HK-2 (cell line): ENCODE results near the gene SLC37A4.
"Not testable (repeated sequence)": the region's sequence is repeated elsewhere in the genome, so short reads cannot be mapped to it uniquely, and the experiment has no call there.

Experiments used
- DNase-seq: peaks from one replicate; pipeline ENCODE4 v3.0.0-alpha.2; 2018; ENCODE audit not compliant: unreplicated experiment

SLC37A4 gene

DNA sequence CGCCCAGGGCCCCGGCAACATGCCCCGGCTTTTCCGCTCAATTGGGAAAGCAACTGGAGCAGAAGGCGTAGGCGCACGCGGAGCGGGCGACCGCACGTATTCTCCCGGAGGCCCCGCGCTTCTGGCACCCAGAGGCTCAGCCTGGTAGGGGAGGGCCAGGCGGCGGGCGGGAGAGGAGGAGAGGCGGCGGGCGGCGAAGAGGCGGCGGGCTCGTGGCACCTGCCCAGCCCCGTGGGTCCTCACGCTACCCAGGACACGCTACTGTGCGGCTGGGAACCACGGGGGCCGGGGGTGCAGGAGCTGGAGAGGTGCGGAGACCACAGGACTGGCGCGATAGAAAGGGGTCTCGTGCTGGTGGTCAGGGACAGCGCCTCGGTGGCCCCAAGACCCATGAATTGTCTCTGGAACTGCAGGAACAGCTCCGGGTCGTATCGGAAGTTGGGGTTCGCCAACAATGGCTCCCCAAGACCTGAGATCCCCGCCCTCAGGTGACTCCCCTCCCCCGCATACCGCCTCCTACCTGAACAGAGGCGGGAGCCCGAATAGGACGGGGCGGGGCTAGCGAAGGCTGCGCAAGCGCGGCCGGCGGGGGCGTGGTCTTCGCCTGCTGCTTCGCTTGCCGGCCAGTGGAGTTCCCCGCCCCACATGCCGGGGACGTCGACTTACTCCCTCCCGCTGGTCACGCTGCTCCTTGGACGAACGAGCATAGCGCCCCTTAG is at the start of gene SLC37A4:
Gene SLC37A4, minus strand, starts transcription at position 549 of the 719 bp plus-strand sequence.
- peak; percentile 94 for DNase-seq

DNA sequence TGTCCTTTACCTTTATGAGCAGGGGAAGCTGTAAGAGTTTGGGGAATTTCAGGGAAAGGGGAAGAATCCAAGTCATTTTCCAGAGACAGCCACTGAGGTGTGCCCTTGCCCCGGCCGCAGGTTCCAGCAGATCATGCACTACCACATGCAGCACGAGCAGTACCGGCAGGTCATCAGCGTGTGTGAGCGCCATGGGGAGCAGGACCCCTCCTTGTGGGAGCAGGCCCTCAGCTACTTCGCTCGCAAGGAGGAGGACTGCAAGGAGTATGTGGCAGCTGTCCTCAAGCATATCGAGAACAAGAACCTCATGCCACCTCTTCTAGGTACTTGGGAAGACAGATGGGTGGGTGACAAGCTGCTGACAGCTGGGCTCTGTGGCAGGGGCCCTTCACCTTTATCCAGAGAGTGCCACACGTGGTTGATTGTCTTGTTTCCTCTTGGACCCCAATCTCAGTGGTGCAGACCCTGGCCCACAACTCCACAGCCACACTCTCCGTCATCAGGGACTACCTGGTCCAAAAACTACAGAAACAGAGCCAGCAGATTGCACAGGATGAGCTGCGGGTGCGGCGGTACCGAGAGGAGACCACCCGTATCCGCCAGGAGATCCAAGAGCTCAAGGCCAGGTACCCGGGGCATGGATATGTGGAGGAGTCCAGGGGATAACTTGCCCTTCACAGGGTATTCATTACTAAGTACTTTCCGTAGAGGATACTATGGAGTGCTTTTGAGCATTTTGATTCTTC is 48.2 kb upstream of the SLC37A4 start:
- no peak for DNase-seq

DNA sequence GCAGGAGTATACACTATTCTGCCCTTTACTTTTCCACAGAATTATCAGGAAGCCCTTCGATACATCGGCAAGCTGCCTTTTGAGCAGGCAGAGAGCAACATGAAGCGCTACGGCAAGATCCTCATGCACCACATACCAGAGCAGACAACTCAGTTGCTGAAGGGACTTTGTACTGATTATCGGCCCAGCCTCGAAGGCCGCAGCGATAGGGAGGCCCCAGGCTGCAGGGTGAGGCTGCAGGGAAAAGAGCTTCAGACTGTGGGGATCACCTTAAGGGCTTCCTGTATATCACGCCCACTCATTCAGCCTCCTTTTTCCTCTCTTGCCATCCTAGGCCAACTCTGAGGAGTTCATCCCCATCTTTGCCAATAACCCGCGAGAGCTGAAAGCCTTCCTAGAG is 47.2 kb upstream of the SLC37A4 start:
- DNase-seq, result no peak

DNA sequence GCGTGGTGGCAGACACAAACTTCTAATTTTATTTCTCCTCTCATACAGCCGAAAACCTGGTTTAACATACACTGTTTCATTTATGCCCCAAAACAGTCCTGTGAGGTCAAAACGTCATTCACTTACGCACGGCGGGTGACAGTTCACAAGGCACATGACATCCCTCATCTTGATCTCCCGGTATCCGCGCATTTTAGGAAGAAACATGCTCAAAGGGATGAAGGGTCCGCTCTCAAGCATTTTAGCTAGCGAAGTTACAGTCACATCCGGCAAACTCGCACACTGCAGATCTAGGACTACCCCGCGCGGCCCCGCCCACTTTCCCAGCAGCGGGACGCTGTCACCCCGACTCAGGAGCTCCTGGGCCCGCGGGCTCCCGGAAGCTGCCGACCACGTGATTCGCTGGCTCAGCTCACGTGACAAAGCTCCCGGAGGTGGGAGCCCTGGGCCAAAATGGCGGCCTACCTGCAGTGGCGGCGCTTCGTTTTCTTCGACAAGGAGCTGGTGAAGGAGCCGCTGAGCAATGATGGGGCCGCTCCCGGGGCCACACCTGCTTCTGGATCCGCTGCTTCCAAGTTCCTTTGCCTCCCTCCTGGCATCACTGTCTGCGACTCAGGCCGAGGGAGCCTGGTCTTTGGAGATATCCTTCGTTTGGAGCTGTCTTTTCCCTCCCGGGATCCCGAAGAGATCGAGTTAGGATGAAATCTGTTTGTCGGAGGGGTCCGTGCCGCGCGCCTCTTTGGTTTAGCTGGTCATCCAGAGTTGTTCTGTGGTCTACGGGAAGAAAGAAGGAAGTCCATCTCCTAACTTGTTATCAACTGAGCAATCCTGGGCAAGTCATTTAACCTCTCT is 36.9 kb upstream of the SLC37A4 start, which contains the start of gene VPS11:
Gene VPS11, plus strand, starts transcription at position 448 of the 852 bp plus-strand sequence. Its CDS starts 6 bp downstream, at position 454.
- DNase-seq, result peak; percentile 92

DNA sequence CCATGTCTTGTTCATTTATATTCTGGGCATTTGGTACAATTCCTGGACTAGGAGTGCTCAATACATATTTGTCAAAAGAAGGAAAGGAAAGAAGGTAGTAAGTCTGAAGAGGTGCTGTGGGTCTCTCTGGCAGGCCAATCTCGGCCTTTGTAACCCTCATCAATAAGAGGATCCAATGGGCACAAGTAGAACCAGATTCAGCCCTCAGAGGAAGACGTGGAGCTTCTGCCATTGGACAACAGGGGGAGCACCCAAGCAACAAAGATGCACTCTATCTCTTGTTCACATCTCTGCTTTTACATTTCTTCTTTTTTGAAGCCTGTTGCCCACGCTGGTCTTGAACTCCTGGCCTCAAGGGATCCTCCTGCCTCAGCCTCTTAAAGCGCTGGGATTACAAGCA is 34.7 kb upstream of the SLC37A4 start:
- no peak for DNase-seq

DNA sequence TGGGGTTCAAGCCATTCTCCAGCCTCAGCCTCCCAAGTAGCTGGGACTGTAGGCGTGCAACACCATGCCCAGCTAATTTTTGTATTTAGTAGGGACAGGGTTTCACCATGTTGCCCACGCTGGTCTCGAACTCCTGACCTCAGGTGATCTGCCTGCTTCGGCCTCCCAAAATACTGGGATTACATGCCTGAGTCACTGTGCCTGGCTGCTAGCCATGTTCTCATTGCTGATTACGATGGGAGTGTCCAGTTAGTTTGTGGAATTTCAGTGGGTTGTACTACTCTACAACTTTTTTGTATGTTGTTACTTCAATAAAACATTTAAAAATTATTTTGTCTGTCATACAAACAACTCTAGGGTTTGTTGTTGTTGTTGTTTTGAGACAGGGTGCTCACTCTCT is 32.1 kb upstream of the SLC37A4 start:
- DNase-seq, result no peak

DNA sequence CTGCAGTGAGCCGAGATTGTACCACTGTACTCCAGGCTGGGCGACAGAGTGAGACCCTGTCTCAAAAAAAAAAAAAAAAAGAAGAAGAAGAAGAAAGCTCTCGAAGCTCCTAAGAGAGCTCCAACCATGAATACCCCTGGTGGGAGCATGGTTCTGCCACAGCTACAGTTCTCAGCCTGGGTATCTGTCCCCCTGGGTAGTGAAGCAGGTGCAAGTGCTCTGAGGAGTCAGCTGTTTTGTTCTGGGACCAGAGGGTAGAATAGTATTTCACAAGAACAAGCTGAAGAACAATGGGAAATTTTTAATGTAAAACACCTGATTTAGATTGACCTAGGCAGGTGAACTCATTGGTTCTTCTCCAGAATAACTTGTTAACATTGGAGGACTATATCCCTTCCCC is 30.6 kb upstream of the SLC37A4 start:
- no peak for DNase-seq

DNA sequence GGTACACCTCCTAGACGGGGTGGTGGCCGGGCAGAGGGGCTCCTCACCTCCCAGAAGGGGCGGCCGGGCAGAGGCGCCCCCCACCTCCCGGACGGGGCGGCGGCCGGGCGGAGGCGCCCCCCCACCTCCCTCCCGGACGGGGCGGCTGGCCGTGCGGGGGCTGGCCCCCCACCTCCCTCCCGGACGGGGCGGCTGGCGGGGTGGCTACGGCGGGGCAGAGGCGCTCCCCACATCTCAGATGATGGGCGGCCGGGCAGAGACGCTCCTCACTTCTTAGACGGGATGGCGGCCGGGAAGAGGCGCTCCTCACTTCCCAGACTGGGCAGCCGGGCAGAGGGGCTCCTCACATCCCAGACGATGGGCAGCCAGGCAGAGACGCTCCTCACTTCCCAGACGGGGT is 28.5 kb upstream of the SLC37A4 start:
- DNase-seq, result not testable (repeated sequence)

DNA sequence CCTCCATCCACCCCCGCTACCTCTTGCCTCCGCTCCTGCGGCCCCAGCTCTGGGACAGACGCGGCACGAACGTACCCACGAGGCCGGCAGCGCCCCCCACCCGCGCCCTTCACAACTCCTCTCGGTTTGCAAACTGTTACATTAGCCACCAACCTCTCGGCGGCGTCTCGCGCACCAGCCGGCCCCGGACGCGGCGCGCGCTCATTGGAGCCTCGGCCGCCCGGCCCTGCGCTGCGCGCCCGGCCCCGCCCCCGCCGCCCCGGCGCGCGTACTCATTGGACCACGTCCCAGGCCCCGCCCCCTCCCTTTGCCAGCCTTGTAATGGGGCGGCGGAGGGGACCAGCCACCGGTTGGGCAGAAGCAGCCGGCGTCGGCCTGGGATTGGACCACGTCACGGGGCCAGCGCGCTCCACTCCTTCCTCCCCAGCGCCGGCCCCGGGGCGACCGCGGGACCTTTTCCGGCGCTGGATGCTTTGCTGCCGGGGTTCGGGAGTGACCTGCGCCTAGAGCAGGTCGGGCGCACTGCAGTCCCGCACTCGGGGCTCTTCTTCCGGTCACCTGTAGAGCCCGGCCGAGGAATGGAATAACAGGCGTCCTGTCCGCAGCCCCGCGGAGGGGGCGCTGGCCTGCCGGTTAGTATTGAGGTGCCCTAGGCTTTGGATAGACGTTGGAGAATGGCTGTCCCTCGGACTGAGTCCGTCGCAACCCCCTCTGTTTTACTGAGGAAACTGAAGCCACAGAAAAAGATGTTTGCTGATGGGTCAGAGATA is 26.5 kb upstream of the SLC37A4 start, which contains the start of gene HYOU1:
Gene HYOU1, minus strand, starts transcription at position 206 of the 770 bp plus-strand sequence. CDS start 1,045 bp downstream, outside the sequence.
- peak; percentile 94 for DNase-seq

DNA sequence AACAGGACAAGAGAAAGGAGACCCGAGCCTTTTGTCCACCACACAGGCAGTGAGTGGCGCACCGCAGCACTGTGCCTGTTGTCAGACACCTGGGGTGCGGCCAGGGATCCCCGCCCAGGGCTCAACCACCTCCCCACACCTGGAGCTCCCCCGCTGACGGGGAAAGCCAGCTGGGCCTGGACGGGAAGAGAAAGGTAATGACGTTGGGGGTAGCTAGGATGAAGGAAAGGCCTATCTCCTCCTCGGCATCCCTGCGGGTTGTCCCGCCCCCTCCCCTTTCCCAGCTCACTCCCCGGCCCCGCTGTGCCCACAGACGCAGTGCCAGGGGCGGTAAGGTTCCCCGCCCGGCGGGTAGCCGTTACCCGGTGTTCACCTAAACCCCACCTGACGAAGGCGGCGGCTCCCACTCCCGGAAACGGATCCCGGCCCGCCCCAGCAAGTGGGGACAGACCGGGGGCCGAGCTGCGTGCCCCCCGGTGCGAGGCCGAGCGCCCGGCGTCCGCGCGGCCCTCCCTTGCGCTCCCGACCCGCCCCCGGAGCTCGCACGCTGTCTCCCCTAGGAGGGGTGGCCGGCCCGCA is 25.8 kb upstream of the SLC37A4 start:
- no peak for DNase-seq

DNA sequence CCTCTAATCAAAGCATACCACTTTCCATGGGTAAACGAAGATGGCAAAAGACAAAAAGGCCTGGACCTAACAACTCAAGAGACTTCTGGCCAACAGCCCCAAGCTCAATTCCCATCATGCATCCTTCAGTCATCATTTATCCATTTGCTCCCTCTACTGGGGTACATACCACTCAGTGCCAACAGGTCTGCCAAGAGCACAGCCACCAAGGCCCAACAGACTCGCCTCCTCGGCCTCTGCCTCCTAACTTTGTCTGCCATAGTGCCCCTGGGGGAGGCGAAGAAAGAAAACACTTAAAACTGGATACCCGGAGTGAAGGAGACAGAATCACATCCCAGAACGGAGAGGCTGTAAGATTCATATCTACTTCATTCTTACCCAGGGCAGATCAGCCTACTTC is 25.2 kb upstream of the SLC37A4 start:
- peak; percentile 13 for DNase-seq

DNA sequence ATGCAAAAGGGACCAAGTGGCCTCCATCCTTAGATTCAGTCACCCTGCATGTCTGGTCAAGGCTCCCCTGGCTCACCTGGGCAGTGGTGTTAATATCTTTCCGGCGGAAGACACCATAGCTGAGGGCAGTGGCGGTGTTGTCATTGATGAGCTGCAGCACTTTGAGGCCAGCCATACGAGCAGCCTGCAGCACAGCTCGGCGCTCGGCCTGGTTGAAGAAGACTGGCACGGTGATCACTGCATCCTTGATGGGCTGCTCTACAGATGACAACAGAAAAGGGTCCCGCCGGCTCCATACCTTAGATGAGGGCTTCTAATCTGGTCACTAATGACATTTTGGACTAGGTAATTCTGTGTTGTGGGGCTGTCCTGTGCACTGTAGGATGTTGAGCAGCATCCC is 23.7 kb upstream of the SLC37A4 start:
- DNase-seq, result no peak

DNA sequence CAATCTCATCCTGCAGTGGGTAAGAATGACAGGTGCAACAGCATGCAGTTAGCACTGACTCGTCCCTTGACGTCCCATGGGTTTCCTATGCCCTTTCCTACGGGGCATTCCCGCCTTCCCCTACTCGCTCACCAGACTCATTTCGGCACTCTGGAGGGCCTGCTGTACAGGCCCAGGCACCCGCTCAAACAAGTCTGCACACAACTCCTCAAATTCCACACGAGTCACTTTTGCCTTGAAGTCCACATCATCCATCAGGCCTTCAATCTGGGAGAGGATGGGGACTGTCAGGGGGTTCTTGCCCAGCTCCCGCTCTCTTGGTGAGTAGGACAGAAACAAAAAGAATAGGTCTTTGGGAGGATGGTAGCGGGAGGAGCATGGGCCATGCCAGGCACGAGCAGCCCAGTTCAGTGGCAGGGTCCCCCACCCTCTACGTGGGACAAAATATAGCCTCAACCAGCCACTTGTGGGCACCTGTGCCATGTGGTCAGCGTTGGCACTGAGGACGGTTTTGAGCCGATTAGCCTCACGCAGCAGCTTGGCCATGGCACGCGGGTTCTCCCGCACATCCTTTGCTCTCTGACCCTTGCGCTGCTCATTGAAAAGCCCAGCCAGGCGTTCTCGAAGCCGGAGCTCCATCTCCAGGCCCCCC is 21.6 kb upstream of the SLC37A4 start:
- DNase-seq, result no peak

DNA sequence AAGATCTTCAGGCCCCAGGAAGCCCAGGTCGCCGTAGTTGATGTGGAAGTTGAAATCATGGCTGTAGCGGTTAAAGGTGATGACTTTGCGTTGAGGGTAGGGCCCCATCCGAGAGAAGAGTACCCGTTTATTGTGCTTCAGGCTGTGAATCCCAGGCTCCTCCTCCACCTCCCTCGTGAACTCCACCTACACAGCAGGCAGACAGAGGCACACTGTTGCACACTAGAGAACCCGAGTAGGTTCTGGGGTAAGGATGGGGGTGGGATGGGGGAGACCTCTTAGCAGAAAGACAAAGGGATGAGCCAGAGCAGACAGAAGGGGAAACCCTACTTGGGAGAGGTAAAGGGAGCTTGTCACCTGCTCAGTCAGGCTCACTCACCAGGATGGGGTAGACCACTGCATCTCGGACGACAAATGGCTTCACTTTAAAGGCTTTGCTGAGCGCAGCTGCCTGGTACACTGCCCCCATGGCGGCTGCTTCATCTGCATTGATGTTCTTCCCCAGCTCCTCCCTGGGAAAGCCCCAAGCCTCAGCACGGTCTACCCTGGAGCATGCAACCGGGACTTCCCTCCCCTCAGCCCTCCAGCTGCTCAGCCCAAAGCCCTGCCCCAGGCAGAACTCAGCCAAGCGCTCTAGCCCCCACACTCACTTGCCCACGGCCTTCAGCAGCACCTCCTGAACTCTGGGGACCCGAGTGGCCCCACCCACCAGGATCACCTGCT is 20.9 kb upstream of the SLC37A4 start:
- no peak for DNase-seq

DNA sequence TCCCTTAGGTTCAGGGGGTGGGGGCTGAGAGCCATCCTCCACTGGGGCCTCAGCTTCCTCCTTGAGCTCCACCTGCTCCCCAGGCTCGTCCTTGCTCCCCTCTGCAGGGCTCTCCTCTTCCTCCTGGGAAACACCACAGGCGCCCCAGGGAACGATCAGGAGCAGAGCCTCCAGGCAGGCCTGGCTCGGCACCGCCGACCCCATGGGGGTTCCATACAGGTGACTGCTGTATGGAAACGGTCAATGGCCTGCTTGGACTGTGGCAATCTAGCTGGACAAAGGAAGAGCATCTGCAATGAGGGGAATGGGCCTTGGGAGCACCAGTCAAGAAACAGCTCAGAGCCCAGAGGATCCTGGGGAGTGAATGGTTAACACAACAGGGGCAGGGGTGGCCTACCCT is 18.4 kb upstream of the SLC37A4 start:
- no peak for DNase-seq

DNA sequence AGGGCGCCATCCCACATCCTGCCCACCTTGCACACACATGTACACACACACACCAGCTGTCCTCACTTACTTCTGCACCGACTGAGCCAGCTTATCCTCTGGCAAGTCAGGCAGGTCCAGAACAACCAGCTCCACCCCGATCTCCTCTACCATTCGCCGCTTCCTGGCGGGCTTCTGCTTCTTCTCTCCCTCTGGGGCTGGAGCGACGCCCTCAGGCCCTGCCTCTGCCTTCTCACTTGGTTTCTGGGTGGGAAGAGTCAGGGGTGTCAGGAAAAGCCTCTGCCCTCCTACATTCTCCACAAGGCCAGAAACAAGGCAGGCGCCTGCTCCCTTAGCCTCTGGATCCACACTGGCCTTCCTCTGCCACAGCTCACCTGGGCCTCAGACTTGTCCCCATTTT is 18.0 kb upstream of the SLC37A4 start:
- DNase-seq, result no peak

DNA sequence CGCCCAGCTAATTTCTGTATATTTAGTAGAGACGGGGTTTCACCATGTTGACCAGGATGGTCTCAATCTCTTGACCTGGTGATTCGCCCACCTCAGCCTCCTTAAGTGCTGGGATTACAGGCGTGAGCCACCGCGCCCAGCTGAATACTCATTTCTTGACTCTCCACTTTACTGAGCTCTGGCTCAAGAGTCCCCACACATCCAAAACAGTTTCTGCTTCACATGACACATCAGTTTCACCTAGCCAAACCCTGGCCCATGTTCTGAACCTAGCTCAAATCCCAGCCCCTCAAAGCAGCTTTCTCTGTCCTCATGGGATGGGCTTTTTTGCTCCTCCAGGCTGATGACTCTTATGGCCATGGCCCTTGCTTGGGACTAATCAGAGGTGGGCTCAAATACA is 16.5 kb upstream of the SLC37A4 start:
- DNase-seq, result no peak

DNA sequence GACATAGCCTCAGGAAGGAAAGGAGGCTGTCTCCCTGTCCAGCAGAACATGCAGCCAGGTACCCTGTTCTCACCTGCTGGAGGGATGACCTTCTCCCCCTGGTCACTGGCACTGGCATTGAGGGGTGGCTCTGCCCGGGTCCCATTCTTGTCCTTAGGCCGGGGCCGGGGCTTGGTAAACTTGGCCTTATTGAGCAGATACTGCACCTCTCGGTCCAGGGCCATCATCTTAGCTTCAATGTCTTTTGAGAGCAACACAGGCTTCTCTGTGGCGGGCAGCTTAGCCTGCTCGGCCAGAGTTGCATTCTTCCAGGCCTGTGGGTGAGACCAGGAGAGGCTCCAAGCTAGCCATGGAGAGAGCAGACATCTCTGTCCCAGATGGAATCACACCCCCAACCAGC is 15.8 kb upstream of the SLC37A4 start:
- no peak for DNase-seq

DNA sequence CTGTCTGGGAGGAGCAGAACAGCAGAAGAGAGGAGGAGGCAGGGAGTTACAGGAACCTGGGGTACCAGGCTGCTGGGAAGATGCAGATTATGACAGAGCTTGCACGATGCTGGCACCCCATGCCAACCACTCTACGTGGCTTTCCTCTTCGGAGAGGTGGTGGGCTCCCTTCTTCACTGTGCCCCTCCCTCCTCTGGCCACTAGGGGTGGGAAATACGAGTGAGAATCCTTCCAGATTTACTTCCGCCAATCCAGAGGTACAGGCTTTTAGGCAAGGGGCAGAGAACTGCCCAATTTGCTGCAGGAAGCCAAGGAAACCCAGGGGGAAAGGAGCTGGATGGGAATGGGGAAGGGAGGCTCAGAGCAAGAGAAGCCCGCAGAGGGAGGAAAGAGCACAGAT is 14.0 kb upstream of the SLC37A4 start:
- no peak for DNase-seq

DNA sequence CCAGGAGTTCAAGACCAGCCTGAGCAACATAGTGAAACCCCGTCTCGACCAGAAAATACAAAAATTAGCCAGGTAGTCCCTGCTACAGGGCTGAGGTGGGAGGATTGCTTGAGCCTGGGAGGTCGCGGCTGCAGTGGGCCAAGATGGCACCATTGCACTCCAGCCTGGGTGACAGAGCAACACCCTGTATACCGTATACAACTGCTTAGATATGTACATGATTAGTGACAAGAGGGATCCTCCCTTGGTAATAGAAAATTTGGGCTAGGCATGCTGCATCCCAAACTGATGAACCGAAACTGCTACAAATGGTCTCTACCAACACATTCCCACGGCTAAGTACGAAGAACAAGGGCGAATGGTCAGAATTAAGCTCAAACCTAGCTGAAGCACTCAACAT is 12.2 kb upstream of the SLC37A4 start:
- no peak for DNase-seq
